ENCODE measurements around the gene DIDO1.

DNA sequence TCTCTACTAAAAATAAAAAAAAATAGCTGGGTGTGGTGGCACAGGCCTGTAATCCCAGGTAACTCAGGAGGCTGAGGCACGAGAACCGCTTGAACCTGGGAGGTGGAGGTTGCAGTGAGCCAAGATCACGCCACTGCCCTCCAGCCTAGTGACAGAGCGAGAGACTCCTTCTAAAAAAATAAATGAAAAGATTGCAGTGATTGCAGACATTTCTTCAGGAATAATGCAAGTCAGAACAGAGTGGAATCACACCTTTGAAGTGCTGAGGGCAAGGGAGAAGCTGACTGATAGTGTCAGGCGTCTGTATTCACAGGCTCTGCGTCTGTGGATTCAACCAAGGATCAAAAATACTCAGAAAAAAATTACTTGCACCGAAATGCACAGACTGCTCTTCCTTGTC is 62.1 kb downstream of the DIDO1 start:
- TF ChIP-seq, protein P1, sequence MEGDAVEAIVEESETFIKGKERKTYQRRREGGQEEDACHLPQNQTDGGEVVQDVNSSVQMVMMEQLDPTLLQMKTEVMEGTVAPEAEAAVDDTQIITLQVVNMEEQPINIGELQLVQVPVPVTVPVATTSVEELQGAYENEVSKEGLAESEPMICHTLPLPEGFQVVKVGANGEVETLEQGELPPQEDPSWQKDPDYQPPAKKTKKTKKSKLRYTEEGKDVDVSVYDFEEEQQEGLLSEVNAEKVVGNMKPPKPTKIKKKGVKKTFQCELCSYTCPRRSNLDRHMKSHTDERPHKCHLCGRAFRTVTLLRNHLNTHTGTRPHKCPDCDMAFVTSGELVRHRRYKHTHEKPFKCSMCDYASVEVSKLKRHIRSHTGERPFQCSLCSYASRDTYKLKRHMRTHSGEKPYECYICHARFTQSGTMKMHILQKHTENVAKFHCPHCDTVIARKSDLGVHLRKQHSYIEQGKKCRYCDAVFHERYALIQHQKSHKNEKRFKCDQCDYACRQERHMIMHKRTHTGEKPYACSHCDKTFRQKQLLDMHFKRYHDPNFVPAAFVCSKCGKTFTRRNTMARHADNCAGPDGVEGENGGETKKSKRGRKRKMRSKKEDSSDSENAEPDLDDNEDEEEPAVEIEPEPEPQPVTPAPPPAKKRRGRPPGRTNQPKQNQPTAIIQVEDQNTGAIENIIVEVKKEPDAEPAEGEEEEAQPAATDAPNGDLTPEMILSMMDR (conservative IDR thresholded peaks at IDR 0.05 in 1 of 2, IDR thresholded peaks at IDR 0.05 in 1 of 2; ENCODE audit: extremely low read depth in 1 of 2, insufficient read depth in 1 of 2, low read depth in 1 of 2, low read length in 2 of 2) = no peak
- TF ChIP-seq EZH2 (IDR thresholded peaks at IDR 0.05; ENCODE audit: borderline replicate concordance, low read length) = no peak

All from mammary epithelial cell (primary cell).